Stimulated activated CD8-positive, alpha-beta memory T cell treated with anti-CD3 and anti-CD28 coated beads, Interleukin-4, amount 100 ng/mL, for 24 hours (primary cell): ENCODE measurements around the gene PFN2.
"Not testable (repeated sequence)": the region's sequence is repeated elsewhere in the genome, so short reads cannot be mapped to it uniquely, and the experiment has no call there.

Experiments
- DNase-seq: peaks from one replicate; pipeline ENCODE4 v3.0.0-alpha.2; 2020; ENCODE audit warnings: low read depth

Gene PFN2

GRCh38 chr3:149968216-149968615 lies 2.5 kb downstream of the PFN2 start:
- no peak for DNase-seq

DNA sequence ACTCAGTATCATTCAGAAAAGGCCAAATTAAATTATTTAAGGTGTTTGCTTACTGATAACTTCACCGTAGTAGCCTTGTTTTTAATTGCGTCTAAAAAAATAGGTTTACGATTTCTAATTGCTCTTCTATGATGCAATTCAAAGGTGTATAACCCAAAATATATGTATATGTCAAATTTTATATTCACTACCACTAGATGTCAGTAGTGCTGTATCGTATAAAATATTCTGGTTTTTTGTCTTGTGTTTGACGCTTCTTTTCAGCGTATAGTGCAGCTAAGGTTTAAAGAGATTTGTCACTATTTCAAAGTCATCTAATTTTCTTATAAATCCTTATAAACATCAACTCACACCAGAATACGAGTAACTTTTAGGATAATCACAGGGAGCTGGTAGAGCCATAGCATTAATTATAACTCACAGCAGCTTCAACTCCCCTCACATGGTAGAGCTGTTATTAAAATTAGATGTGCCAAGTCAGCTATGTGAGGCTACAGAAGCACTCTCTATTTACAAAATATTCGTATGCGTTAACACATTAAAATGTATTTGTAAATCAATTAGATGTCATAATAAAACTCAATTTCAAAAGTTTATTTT lies 3.5 kb downstream of the PFN2 start:
- no peak for DNase-seq

DNA sequence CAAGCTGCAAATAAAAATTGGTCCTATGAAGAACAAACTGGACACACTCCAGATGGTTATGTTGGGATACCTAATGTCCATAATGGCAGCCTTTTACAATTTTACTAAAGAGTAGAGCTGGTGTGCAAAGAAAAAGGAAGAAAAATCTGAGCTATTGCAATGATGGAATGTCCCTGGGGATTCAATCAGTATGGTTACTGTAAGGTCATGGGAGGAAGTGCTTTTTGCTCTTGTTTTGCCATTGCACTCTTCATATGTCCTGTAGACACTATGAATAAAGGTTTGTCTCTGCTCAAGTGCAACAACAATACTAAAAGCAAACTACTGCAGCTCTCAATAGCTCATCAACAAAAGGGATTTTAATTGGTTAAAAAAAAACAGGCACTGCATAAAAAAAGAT lies 5.4 kb downstream of the PFN2 start:
- no peak for DNase-seq

DNA sequence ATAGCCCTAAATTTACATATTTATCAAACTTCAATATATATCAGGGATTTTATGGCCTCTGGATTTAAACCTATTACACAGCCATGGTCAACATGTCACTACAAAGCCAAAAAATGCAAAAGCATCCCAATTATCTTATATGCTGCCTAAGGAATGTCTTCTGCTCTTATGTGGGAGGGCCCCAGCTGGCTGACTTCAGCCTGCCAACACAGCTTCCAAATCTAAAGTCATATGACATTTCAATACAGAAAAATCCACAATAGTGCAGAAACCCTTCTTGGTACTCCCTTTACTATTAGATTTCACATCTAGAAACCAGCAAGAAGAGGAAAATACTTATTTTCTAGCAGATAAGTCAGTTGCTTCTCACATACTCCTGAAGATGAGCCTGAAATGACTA lies 6.4 kb downstream of the PFN2 start:
- DNase-seq: no peak

- DNase-seq: no peak
Measured at GRCh38 chr3:149963485-149963884, 7.2 kb downstream of the PFN2 start.

- DNase-seq: no peak
Measured at GRCh38 chr3:149959443-149959842, 11.3 kb downstream of the PFN2 start.

DNA sequence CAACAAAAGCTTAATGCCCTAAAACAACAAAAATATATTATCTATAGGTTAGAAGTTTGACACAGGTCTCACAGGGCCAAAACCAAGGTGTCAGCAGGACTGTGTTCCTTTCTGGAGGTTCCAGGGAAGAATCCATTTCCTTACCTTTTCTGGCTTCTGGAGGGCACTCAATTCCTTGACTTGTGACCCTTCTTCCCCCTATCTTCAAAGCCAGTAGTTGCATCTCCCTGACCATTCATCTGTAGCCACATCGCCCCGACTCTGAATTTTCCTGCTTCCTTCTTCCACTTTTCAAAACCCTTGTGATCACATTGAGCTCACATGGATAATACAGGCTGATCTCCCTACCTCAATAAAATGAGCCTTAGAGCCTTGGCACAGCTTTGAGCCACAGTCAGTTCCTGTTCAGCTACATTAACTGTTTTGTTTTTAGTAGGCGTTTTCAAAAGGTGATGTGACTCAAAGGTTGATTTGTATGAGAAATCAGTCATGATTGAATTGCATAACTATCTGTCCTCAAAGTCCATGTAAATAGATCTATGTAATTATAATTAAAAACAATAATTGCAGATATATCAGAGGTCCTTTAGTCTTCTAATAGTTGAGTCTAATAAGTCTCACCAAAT lies 12.4 kb downstream of the PFN2 start:
- DNase-seq: no peak

- no peak for DNase-seq
Measured at GRCh38 chr3:149957361-149958125, 13.2 kb downstream of the PFN2 start.

- no peak for DNase-seq
Measured at GRCh38 chr3:149955449-149955848, 15.2 kb downstream of the PFN2 start.

GRCh38 chr3:149954812-149955211 lies 15.9 kb downstream of the PFN2 start:
- DNase-seq: no peak

- no peak for DNase-seq
Measured at GRCh38 chr3:149949181-149949580, 21.5 kb downstream of the PFN2 start.

GRCh38 chr3:149947231-149947630 lies 23.5 kb downstream of the PFN2 start:
- no peak for DNase-seq

GRCh38 chr3:149943966-149944365 lies 26.7 kb downstream of the PFN2 start:
- not testable (repeated sequence) for DNase-seq

DNA sequence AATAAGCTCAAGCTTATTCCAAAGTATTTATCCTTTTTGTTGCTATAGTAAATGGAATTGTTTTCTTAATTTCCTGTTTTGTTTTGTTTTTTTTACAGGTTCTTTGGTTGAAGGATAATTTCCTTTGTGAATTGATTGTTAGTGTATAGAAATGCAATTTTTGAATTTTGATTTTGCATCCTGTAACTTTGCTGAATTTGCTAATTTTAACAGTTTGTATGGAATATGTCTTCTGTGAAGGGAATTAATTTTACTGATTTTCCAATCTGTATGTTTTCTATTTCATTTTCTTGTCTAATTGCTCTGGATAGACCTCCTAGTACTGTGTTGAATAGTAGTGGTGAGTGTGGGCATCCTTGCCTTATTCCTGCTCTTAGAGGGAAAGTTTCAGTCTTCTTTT lies 28.3 kb downstream of the PFN2 start:
- no peak for DNase-seq

DNA sequence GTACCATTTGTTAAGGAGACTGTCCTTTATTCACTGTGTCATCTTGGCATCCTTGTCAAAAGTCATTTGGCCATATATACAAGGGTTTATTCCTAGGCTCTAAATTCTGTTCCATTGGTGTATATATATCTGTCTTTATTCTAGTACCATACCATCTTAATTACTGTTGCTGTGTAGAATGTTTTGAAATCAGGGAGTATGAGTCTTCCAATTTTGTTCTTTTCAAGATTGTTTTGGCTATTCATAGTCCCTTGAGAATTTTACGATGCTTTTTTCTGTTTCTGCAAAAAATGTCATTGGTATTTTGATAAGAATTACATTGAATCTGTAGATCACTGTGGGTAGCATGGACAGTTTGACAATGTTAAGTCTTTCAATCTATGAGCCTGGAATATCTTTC lies 28.7 kb downstream of the PFN2 start:
- DNase-seq: no peak

GRCh38 chr3:149941186-149941585 lies 29.5 kb downstream of the PFN2 start:
- no peak for DNase-seq

DNA sequence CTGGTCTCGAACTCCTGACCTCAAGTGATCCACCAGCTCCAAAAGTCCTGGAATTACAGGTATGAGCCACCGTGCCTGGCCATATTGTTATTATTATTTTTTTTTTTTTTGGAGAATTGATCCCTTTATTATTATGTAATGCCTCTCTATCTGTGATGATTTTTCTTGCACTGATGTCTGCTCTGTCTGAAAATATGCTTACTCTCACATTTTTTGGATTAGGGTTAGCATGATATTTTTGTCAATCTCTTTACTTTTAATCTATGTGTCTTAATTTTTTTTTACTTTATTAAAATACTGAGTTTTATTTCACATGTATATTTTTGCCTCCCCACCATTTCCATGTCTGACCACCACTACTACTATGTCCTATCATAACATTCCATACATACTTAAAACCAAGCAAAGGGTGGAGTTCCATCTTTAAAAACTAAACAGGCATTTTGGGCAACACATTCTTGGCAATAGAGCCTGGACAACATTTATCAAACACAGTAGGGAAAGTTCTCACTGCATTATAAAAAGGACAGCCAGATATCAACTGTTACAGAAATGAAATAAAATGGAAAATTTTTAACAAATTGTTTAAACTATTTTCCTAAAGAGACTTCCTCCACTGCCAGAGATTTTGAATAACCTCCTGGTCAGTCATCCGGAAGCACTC lies 32.2 kb downstream of the PFN2 start:
- DNase-seq: not testable (repeated sequence)

- peak; percentile 2 for DNase-seq
Measured at GRCh38 chr3:149936812-149937230, 33.9 kb downstream of the PFN2 start.

- no peak for DNase-seq
Measured at GRCh38 chr3:149934524-149934923, 36.2 kb downstream of the PFN2 start.

DNA sequence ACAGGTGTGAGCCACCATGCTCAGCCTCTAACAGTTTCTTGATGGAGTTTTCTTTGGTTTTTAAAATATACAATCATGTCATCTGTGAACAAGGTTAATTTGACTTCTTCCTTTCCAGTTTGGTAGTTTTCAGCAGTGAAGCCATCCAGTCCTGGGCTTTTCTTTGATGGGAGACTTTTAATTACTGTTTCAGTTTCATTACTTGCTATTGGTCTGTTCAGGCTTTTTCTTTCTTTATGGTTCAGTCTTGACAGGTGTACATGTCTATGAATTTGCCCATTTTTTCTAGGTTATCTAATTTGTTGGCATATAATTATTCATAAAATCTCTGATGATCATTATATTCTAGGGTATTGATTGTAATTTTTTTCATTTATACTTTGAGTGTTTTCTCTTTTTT lies 36.8 kb downstream of the PFN2 start:
- DNase-seq: no peak

GRCh38 chr3:149933008-149933407 lies 37.7 kb downstream of the PFN2 start:
- no peak for DNase-seq

DNA sequence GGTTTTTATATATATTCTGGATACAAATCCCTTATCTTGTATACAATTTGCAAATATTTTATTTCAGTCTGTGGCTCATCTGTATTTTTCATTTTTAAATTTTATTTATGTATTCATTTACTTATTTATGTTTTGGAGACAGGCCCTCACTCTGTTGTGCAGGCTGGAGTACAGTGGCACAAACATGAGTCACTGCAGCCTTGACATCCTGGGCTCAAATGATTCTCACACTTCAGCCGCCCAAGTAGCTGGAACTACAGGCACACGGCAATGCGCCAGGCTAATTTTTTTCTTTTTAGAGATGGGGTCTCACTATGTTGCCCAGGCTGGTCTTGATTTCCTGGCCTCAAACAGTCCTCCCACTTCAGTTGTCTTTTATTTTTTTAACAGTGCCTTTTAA lies 50.6 kb downstream of the PFN2 start:
- no peak for DNase-seq

- DNase-seq: no peak
Measured at GRCh38 chr3:149919509-149919908, 51.2 kb downstream of the PFN2 start.
